Inflammatory macrophage treated with lipopolysaccharide for 4 hours (primary cell): ENCODE data around the gene HIVEP3.
A peak's percentile ranks its signal among the peaks of the same experiment; 100 is the strongest.

Source experiments
- DNase-seq: peaks from one replicate; pipeline ENCODE4 v3.0.0-alpha.2; 2020

Gene HIVEP3

DNA sequence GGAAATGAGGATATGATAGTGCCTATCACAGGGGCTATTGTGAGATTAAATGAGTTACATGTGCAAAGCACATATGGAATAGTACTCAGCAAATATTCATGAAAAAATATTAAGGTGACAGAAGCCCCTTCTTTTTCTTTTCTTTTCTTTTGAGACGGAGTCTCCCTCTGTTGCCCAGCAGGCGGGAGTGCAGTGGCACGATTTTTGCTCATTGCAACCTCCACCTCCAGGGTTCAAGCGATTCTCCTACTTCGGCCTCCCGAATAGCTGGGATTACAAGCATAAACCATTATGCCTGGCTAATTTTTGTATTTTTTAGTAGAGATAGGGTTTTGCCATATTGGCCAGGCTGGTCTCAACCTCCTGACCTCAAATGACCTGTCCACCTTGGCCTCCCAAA lies 139.4 kb downstream of the HIVEP3 start:
- DNase-seq, result no peak

DNA sequence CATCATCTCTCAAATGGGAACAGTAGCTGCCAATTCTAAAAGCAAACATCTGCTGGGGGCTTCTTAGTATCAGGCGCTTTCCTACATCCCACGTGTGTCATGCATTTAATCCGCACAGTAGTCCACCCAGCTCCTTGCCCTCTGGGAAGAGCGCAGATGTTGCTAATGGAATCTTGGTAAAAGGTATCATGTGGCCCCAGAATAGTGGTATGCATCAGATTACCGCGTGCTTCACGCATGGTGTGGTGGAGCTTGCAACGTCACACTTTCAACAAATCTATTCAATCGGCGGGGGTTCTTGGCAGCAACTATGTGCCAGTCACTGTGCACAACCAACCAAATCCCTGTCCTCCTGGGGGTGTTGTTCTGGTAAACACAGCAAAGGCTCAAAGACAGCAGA lies 141.0 kb downstream of the HIVEP3 start:
- DNase-seq, result no peak

DNA sequence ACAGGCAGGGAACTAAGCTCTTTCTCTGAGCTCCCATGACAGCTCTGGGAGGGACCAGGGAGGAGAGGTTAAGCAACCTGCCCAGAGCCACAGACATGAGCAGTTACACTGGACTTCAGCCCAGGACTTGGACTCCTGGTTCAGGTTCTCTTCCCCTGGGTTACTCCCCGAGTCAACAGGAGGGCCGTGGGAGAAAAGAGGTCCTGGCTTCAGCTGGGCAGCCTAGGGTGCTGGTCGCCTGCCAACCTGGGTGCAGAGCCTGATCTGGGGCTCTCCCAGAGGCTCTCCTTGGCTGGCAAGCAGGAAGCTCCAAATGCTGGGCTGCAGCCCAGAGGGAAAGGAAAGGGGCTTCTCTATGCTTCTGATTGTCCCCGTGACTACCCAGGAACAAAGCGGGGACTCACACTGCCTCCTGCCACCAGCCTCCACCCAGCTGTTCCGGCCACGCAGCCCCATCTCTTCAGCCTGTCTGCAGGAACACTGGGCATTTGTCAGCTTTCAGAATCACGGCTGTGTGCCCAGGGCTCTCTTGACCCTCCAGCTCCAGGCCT lies 141.8 kb downstream of the HIVEP3 start:
- peak; percentile 36 for DNase-seq

DNA sequence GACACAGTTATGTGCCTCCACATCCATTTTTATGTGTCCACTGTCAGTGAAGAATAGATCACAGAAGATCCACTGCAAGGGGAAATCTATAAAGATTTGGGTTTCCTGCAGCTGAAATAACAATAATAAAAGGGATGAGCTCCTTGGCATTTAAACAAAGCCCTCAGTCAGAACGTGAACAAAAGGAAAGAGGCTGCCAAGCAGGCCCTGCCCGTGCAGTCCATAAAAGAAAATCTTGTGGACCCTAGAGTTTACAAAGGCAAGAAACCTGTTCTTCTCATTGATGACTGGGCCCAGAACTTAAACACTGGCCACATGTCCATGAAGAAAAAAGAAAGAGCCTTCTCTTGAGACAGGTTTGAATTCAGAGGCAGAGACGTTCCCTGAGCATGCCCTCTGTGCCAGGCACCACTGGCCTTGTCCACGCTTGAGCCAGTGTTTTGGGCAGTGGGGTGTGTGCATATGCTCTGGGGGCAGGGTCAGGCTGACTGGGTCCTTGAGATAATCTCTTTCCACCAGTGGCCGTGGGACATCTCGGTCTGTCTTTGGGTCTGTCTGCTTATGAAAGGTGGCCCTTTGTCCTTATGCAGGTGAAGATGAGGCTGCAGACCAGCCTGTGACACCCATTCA lies 142.7 kb downstream of the HIVEP3 start:
- no peak for DNase-seq

DNA sequence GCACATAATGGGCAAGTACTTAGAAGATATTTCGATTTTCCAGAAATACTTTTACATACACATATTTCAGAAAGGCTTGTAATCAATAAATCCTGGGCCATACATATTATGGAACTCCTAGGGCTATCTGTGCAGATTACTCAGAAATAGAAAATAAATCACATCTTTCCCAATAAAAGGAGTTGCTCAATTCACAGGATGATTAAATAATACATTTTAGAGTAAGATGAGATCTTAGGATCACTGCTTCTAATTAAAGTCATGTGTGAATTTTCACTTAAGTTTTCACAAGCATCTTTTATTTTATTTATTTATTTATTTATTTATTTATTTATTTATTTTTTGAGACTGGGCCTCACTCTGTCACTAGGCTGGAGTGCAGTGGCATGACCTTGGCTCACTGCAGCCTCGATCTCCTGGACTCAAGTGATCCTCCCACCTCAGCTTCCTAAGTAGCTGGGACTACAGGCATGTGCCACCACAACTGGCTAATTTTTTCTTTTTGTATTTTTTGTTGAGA lies 144.2 kb downstream of the HIVEP3 start:
- no peak for DNase-seq

DNA sequence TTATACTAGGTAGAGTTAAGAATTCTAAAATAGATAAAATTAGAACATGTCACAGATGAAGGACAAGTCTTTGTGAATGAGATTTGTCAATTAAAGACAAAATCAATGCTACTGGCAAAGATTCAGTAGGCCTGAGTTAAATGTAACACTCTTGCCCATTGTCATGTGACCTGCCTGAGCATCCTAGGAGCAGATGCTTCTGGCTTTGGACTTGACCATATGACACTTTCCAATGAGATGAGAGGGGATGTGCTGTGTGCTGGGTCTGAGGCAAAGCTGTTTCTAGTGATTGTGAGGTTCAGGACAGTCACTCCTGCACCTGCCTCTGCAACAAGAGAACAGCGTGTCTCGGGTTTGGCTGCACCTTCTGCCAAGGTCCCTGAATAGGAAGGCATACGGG lies 144.9 kb downstream of the HIVEP3 start:
- no peak for DNase-seq

DNA sequence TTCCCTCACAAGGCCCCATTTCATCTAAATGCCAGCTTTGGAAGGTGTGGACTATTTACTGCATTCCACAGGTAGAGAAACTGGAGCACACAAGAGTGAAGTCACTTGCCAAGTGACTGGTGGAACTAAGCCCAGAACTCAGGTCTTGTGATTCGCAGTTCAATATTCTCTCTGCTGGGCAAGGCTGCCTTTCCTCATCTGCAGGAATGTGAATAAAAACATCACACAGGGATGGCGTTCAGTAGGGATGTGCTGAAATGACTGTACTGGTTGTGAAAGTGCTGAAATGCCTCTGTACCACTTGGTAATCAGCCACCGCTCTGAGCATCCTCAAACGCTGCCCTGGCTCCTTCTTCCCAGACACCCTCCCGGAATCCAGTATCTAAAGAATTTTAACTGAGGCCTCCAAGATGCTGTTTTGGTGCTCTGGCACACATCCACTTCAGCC lies 145.6 kb downstream of the HIVEP3 start:
- no peak for DNase-seq

DNA sequence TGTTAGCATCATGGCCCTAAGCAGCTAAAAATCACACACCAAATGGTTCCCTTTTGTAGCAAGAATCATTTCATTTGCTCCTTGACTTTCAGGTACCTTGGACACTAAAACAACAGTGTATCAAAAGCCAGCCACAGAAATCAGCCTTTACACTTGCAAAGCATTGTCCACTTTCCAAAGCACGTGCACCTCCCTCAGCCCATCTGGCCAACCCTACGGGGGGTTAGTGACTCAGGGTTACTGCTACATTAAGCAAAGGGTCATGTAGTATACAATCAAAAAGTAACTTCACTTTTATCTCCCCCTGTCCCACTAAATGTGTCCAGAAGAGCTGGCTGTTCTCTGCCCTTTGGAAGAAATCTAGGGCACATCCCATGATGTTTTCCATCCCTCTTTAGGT lies 149.7 kb downstream of the HIVEP3 start:
- DNase-seq, result no peak

DNA sequence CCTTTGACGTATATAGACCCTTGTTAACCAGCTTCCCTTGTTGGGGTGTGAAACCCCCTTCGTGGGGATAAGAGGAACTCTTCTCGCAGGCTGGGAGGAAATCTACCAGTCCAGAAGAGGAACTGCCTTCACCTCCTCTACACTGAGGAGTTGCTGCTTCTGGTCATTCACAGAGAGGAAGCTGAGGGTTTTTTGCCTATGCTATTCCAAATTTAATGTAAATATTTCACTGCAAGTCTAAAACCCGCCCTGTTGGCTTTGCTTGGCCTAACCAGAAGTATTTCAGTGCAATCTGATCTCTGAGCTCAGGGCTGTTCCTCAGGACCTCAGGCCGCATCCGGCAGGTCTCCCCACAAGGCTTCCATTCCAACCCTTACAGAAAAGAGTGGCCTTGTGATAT lies 150.1 kb downstream of the HIVEP3 start:
- DNase-seq, result peak; percentile 85

DNA sequence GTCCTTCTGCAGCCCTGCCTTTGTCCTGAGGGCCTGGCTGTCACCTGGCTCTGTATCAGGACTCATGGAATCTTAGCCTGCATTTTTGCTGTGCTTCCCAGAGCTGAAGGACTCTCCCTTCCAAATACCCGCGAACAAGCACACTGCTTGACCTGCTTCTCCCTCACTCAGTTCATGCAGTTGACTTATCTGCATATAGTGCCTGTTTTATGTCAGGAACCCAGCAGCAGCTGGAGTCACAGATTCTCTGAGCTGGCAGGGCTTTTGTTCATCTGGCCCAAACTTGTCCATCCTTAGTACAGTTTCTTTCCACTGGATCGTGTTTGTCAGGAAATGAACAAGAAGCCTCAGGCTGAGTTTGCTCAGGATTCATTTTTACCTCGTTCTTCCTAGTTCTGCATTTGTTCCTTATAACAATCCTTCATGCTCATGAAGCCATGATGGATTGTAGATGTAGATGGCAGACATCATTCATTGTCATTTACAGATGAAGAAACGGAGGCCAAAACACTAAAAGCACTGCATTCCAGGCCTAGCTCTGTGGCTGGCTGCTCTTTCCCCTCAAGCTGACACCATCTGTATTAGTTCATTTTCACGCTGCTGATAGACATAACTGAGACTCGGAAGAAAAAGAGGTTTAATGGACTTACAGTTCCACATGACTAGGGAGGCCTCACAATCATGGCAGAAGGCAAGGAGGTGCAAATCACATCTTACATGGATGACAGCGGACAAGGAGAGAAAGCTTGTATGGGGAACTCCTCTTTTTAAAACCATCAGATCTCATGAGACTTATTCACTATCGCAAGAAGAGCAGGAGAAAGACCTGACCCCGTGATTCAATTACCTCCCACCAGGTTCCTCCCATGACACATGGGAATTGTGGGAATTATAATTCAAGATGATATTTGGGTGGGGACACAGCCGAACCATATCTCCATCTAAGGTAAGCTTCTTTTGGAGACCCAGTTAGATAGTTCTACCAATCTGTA lies 150.9 kb downstream of the HIVEP3 start:
- DNase-seq, result peak; percentile 30

DNA sequence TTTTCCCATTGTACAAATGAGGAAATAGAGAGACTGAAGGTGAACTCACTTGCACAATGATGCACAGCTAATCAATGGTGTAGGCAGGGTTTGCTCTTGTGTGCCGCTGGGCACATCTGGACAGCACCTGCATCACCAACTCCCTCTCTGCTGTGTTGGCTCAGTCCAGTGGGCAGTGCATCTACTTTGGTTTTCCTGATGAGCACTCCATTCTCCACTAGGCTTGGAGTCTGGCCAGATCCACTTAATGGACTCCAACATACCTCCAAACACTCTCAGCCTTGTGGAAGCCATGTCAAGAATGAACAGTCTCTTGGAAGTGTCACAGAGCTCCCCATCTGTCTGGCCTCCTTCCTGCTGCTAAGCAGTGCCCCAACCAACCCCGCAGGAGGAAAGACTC lies 152.2 kb downstream of the HIVEP3 start:
- no peak for DNase-seq

DNA sequence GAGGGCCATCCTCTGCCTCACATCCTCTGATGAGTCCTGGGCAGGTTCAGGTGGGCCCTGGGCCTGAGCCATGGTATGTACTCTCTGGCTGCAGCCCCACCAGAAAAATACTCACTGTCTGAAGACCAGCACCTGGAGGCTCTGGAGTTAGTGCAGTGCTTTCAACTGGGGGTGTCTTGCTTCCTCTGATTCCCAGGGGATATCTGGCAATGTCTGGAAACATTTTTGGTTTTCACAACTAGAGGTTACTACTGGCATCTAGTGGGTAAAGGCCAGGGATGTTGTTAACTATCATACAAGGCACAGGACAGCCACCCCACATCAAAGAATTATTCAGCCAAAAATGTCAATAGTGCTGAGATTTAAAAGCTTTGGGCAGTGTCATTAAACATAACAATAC lies 152.7 kb downstream of the HIVEP3 start:
- DNase-seq, result no peak

DNA sequence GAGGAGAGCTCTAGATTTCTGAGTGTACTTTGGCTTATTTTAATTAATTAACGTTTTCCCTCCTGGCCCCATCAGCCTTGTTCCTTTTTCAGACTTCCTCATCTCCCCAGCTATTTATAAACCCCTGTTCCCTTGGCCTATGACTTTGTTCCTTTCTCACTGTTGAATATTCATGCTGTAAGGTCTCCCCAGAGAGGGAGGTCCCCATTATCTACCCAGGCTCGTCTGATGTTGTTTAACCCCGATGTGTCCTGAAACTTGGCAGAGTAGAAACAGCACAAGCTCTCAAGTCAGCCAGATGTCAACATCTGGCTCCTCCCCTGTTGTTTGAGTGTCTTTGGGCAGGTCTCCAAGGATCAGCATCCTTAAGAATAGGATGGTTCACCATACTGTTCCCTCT lies 153.6 kb downstream of the HIVEP3 start:
- peak; percentile 55 for DNase-seq

DNA sequence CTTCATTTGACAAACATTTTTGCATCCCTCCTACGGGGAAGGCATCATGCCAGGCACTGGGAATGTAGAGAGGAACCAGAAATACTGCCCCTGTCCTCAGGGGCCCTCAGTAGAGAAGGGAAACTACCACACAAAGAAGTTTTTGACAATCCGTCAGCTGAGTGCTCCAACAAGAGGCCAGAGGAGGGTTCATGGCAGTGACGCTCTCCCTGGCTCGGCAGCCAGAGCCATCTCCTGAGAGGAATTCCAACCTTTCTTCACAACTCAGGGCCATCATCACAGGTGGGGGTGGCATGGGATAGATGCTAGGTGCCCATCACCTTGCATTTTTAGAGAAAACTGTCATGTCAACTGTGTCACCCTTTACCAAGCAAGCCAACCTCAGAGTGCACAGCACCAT lies 154.1 kb downstream of the HIVEP3 start:
- DNase-seq, result peak; percentile 64

DNA sequence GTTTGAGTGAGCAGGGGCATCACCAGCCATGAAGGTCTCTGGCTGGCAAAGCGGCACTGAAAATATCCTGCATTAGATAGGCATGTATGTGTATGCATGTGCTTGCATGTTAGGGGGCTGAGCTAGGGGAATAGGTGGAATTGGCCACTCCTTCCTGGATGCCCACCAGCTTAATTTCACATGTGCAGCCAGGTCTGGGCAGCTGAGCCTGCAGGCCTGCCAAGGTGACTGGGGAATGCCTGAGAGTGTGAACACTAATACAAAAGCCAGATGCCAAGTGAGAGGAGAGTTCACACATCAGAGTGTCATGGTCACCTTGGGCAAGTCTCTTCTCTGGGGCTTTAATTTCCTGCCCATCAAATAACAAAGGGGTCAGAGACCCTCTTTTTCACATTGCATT lies 155.9 kb downstream of the HIVEP3 start:
- DNase-seq, result no peak

DNA sequence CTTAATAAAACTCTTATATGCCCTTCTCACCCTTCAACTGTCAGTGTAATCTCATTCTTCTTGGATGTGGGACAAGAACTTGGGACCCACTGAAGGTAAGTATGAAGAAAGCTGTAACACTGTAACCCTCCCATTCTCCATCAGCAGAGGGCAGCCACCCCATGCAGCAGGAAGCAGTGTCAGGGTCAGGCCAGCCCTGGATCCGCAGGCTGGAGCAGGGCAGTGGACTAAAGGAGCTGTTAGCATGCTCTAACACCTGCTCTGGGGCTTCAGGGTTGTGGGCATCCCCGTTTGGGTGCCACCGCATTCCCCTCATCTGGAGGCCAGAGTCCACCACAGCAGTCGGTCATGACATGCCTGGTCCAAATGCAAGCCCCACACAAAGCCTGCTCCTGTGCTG lies 156.5 kb downstream of the HIVEP3 start:
- no peak for DNase-seq

DNA sequence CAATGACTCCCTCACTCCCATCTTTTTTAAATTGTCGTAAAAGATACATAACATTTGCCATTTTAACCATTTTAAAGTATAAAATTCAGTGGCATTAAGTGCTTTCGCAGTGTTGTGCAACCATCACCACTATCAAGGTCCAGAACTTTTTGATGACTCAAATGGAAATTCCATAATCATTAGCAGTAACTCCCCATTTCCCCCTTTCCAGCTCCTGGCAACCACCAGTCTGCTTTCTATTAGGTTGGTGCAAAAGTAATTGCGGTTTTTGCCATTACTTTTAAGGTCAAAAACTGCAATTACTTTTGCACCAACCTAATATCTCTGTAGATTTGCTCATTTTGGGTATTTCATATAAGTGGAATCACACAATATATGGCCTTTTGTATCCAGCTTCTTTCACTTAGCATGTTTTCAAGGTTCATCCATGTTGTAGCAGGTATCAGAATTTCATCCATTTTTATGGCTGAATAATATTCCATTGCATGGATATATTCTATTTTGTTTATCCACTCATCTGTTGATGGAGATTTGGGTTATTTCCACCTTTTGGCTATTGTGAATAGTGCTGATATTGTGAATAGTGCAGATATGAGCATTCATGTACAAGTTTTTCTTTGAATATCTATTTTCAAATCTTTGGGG lies 159.7 kb downstream of the HIVEP3 start:
- DNase-seq, result peak; percentile 82

DNA sequence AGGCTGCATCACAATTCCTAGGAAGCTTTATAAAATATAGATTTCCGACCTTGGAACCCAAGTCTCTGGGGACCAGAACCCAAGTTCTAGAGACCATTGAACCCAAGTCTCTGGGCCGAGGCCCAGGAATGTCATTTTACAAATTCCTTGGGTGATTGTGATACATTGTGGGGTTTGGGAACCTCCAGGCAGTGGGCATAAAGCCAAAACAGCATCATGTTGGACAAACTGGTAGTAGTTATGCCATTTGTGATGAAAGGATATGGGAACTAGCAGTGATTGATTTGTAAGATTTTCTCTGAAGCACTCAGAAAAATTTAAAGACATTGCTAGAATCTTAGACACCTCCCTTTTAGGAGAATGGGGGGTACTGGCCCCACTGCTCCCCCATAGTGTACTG lies 160.2 kb downstream of the HIVEP3 start:
- no peak for DNase-seq

DNA sequence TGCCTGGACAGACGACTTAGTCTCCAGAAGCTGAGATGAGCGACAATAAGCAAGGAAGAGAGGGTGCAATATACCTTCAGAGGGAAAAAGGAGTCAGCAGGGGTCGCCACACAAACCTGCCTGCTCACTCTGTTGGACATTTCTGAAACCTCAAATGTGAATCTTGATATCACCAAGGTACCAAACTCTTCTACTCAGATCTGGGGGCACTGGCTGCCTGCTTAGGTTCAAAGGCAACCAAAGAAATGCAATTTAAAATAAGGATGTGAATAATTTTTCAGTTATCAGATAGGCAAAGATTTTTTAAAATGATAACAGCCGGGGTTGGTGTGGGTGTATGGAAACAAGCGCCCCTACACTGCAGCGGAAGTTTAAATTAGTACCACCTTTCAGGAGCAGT lies 164.2 kb downstream of the HIVEP3 start:
- DNase-seq, result no peak

DNA sequence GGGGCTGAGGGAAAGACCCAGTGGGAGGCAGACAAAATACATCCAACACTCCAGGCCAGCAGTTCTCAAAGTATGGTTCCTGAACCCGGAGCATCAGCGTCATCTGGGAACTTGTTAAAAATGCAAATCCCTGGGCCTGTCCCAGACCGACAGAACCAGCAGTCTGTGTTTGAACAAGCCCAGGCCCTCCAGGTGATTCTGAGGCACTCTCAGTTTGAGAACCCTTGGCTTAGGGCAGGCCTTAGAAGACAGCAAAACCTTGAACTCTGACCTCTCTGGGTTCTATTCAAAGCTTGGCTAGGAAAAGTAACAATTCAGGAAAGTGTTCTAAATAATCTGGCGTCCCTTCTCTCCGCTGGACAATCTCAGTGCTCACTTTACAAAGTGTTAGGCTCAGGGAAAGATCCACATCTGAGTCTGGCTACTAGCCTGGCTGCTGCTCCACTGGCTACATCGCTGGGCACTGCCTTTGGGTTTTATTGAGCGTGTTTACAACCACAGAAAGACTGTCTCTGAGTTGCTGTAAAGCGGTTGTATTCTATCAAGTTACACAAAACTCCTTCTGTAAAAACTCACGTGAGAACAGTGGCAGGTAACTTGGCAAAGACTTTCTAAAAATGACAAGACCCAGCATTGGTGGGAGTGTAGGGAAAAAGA lies 166.1 kb downstream of the HIVEP3 start:
- no peak for DNase-seq

DNA sequence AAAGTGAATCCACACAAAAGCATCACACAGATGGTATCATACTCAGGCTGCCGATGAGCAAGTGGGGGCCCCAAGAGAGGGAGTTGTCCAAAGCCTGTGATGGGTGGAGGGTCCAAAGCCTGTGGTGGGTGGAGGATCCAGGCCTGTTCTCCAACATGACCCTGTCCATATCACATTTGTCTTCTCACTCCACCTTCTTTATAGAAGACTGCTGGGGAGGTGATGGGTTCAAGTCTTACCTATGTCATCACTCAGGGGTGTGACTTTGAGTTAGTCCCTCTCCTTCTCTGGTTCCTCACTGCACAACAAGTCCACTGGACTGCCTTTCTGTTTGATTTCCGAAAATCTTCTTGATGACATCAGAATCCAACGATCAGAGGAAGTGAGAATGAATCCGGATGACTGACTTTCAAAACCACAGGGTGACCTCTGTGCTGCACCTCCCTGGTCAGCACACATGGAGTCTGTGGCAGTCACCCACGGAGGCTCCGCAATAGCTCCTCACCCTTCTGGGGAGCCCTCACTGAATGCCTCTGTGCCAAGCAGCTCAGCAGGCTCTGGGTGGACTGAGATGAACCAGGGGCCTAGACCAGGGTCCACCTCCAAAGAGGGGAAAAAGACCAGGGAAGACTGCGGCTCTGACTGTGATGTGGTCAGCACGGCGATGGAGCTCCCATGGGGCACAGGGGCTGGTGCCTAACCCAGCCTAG lies 166.8 kb downstream of the HIVEP3 start:
- peak; percentile 98 for DNase-seq
